Measurements from ENCODE around the gene TMEM92.

Gene TMEM92

DNA sequence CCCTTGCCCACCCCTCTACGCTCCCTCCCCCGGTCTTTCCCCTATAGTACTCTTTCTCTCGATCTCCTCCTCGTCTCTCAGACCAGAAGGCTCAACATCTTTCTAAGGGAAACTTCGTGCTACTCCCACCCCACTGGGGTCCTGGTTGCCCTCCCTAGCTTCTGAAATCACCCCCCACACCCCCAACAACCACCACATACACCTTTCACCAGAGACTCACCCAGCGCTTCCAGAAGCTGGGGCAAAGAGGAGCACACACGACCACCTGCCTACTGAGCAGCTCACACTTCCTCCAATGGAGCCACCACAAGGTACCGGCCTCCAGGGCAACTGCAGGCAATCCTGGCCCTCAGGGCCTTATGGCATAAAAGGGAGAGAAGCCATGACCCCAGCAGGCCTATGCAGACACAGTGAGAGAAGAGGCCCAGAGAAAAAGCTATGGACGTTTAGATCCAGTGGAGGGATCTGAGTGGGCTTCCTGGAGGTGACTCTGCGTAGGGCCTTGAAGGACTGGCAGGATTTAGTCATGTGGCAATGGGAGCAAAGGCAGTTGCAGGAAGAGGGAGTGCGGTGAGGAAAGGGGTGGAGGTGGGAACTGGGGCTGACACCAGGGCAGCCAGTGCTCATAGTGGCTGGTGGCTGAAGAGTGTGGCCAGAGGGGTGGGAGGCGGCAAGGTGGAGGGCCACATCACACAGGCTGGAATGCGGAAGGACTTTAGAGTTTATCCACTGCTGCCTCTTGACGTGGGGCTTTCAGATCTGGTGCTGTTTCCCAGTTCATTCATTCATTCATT lies 12.1 kb upstream of the TMEM92 start:
- TF ChIP-seq, protein P1, sequence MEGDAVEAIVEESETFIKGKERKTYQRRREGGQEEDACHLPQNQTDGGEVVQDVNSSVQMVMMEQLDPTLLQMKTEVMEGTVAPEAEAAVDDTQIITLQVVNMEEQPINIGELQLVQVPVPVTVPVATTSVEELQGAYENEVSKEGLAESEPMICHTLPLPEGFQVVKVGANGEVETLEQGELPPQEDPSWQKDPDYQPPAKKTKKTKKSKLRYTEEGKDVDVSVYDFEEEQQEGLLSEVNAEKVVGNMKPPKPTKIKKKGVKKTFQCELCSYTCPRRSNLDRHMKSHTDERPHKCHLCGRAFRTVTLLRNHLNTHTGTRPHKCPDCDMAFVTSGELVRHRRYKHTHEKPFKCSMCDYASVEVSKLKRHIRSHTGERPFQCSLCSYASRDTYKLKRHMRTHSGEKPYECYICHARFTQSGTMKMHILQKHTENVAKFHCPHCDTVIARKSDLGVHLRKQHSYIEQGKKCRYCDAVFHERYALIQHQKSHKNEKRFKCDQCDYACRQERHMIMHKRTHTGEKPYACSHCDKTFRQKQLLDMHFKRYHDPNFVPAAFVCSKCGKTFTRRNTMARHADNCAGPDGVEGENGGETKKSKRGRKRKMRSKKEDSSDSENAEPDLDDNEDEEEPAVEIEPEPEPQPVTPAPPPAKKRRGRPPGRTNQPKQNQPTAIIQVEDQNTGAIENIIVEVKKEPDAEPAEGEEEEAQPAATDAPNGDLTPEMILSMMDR (IDR thresholded peaks at IDR 0.05), result no peak
- DNase-seq (ENCODE audit: low spot score), result no peak
- Histone ChIP-seq H3K4me3 (no peak overlapping the region), H3K27ac (no peak overlapping the region)

DNA sequence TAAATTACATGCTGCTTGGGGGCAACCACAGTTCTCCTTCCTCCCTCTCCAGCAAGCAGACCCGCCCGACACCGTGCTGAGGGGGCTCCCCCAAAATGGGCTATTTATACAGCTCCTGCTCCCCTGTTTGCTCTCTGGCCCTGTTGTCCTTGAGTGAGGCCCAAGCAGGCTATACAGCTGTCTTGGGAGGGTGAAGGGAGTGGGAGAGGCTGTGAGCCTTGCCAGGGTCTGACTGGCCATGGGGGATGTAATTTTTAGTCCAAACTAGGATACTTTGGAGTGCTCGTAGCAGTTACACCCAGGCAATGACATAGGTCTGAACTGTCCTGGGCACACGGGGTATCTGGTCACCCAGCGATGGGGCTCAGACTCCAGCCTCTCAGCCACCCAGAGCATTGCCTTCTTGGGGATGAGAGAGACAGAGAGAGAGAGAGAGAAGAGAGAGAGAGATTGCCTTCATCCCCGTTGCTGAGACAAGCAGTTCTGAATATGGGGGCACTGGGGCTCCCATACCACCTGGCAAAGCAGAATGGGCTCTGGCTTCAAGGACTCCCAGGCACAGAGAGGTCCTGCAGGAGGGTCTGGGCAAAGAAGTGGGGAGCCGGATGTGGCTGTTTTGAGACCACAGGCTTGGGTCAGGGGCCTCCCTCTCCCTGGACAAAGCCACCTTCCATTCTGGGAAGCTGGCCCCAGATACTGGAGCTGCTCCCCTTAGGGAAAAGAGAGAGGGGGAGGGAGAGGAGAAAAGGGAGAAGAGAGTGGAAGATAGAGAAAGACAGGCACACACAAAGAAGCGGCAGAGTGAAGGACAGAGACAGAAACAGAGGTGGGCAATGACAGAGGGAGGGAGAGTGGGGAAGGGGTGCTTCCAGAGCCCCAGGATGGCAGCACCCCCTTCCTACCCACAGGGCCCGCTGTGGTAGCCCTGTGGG lies 10.7 kb upstream of the TMEM92 start:
- Histone ChIP-seq H3K27ac (peak overlapping the region in 1 of 2 donors; percentile 63), H3K4me3 (peak overlapping the region; percentile 8)
- DNase-seq (ENCODE audit: low spot score), result no peak
- TF ChIP-seq, protein P1 (IDR thresholded peaks at IDR 0.05), result no peak

DNA sequence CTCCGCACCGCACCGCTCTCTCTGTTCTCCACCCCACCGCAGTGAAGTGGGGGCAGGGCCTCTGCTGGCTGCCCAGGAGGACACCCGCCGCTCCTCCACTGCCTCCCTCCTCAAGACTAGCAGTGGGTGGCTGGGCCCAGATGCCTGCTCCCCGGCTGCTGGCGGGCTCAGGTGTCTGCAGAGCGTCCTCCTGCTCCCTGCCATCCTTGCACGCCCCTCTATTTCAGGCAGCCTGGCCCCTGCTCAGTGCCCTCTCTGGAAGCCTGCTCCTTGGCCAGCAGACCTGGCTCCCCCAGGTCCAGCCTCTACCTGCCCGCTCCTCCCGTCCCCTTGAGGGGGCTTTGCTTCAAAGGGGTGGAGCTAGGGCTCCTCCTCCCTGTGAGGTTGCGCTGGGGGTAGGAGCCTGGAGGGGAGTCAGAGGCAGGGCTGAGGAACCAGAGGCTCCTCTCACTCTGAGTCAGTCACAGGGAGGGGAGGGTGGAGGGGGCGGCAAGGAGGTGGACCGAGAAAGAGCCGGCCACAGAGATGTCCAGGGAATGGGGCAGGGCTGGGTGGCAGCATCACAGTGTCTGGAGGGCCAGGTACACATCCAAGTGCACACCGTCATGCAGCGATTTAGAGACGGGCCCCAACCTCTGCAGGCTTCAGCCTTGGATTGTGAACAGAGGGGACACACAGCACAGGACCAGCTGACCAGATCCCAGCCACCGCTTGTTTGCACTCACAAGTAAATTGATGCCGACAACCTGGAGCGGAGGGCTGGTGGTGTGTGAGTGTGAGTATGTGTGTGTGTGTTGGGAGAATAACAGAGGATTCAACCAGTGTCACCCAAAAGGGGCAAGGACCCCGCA lies 9.8 kb upstream of the TMEM92 start:
- TF ChIP-seq, protein P1 (IDR thresholded peaks at IDR 0.05), result no peak
- peak overlapping the region in 1 of 2 donors; percentile 63 for H3K27ac ChIP-seq

DNA sequence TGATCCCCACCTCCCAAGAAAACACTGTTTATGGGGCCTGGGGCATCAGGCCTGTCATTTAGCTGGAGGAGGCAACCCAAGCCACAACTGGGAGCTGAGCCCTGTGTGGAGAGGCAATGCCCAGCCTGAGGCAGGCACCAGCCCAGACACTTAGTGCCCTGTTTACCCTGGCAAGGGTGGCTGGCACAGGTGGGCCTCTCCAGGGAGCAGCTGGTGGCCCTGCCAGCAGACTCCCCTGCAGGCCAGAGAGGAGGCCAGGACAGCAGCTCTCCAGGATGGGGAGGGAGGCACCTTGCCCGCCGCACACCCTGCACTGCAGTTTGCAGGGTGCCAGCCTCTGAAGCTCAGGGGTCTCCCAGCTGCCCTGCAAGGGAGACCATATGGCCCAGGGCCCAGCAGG lies 9.1 kb upstream of the TMEM92 start:
- TF ChIP-seq, protein P1 (IDR thresholded peaks at IDR 0.05), result no peak
- peak; percentile 79 for DNase-seq (ENCODE audit: low spot score)
- Histone ChIP-seq H3K4me3 (no peak overlapping the region), H3K27ac (peak overlapping the region in 1 of 2 donors; percentile 63)

More for the DNA sequence above, 9.8 kb upstream of the TMEM92 start:
- peak overlapping the region; percentile 8 for H3K4me3 ChIP-seq
- DNase-seq (ENCODE audit: low spot score), result no peak

DNA sequence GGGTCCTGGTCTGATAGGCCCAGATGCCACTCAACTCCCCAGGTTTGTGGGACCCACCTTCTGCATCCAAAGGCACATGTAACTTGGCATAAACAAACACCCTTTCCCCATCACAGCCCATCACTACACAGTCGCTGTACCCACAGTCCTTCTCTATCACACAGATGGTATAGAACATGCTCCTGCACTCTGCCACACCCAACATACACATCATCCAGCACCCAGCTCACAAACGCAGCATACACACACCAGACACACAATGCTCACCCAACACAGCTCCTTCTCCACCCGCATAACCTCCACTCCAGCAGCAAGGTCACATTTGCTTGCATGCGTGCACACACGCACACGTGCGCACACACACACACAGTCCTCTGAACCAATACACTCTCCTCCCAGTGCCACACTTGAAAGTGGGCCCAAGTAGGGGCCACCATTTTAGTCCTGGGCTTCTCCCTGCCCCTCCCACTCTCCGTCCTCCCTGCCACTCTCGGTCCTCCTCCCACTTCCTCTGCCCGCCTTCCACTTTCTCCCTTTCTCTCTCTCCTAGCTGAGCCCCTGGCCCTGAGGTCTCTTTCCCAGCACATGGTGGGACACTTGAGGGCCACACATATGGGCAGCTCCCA lies 8.5 kb upstream of the TMEM92 start:
- Histone ChIP-seq H3K4me3 (no peak overlapping the region), H3K27ac (peak overlapping the region in 1 of 2 donors; percentile 63)
- TF ChIP-seq, protein P1 (IDR thresholded peaks at IDR 0.05), result no peak
- DNase-seq (ENCODE audit: low spot score), result no peak

DNA sequence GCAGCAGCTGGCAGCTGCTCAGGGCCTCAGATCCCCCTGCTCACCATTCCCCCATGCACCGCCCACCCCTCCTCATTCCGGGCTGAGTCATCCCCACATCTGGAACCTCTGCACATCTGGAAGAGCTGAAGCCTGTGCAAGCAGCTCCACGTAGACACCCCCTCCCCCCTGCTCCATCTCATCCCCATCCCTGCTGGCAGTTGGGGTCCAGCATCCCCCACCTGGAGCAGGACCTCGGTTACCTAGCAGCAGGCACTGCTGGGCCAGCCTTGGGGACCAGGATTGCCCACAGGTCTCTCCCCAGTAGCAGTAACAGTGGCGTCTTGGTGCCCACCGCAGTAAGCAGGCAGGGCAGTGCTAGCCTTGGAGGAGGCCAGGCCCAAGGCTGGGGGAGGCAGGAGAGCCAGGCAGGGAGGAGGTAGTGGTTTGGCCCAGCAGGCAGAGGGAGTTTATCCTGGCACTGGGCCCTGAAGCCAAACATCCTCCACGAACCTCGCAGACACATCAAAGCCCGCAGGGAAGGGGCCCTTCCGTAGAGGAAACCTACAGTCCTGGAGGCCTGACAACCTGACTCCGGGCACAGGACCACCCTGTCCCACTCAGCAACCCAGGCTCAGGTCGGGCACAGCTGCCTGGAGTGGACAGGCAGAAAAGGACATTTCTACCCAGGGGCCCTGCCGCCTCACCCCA lies 7.7 kb upstream of the TMEM92 start:
- TF ChIP-seq, protein P1 (IDR thresholded peaks at IDR 0.05), result no peak
- H3K27ac ChIP-seq, result peak overlapping the region; percentile 29 to 63
- peak overlapping the region; percentile 47 for H3K4me3 ChIP-seq
- peak; percentile 80 for DNase-seq (ENCODE audit: low spot score)

Data from coronary artery (tissue), 2 donors.